ES-I3 (cell line): ENCODE data around the gene TRIM45.
"Not testable (repeated sequence)": the region's sequence is repeated elsewhere in the genome, so short reads cannot be mapped to it uniquely, and the experiment has no call there.

Experiments used
- H3K36me3 ChIP-seq: 2 replicates; pipeline ENCODE4 v1.6.1; 2013; ENCODE audit warnings: mild to moderate bottlenecking, low read length, control low read depth, moderate library complexity; ENCODE audit not compliant: insufficient read depth
- H3K4me1 ChIP-seq: 2 replicates; pipeline ENCODE4 v1.6.1; 2013; ENCODE audit warnings: mild to moderate bottlenecking, control low read depth, low read length; ENCODE audit not compliant: insufficient read depth
- H3K9ac ChIP-seq: 2 replicates; pipeline ENCODE4 v1.6.1; 2013; ENCODE audit warnings: low read depth, mild to moderate bottlenecking, low read length, moderate library complexity
- H3K9me3 ChIP-seq: 2 replicates; pipeline ENCODE4 v1.6.1; 2013; ENCODE audit warnings: mild to moderate bottlenecking, low read length, moderate library complexity; ENCODE audit not compliant: control insufficient read depth, insufficient read depth

Gene TRIM45

GRCh38 chr1:117101858-117102257 is 19.7 kb downstream of the TRIM45 start:
- not testable (repeated sequence) for H3K4me1 ChIP-seq, H3K9me3 ChIP-seq, H3K9ac ChIP-seq
- H3K36me3 ChIP-seq, result peaks cover 25% of the 10 kb centered on the region

GRCh38 chr1:117101334-117101733 is 20.2 kb downstream of the TRIM45 start:
- H3K9me3 ChIP-seq, result no peaks in the 10 kb centered on the region
- H3K4me1 ChIP-seq, result no peaks in the 10 kb centered on the region
- H3K9ac ChIP-seq, result no peak overlapping the region
- H3K36me3 ChIP-seq, result peaks cover 20% of the 10 kb centered on the region

- peaks cover 11% of the 10 kb centered on the region for H3K4me1 ChIP-seq
- H3K9ac ChIP-seq, result no peak overlapping the region
- H3K9me3 ChIP-seq, result no peaks in the 10 kb centered on the region
- H3K36me3 ChIP-seq, result peaks cover 22% of the 10 kb centered on the region
Measured at GRCh38 chr1:117098287-117098890, 23.2 kb downstream of the TRIM45 start.

- H3K9ac ChIP-seq, result no peak overlapping the region
- H3K9me3 ChIP-seq, result no peaks in the 10 kb centered on the region
- peaks cover 20% of the 10 kb centered on the region for H3K4me1 ChIP-seq
- peaks cover 22% of the 10 kb centered on the region for H3K36me3 ChIP-seq
Measured at GRCh38 chr1:117097443-117097842, 24.1 kb downstream of the TRIM45 start.

GRCh38 chr1:117096951-117097408 is 24.6 kb downstream of the TRIM45 start:
- Histone ChIP-seq H3K36me3 (peaks cover 20% of the 10 kb centered on the region), H3K4me1 (peaks cover 25% of the 10 kb centered on the region), H3K9me3 (no peaks in the 10 kb centered on the region), H3K9ac (no peak overlapping the region)

GRCh38 chr1:117094841-117095604 is 26.5 kb downstream of the TRIM45 start:
- no peaks in the 10 kb centered on the region for H3K9me3 ChIP-seq
- peaks cover 25% of the 10 kb centered on the region for H3K4me1 ChIP-seq
- no peak overlapping the region for H3K9ac ChIP-seq
- H3K36me3 ChIP-seq, result peaks cover 10% of the 10 kb centered on the region

- Histone ChIP-seq H3K9me3 (no peaks in the 10 kb centered on the region), H3K9ac (no peak overlapping the region), H3K4me1 (peaks cover 25% of the 10 kb centered on the region), H3K36me3 (peaks cover 10% of the 10 kb centered on the region)
Measured at GRCh38 chr1:117093870-117094621, 27.5 kb downstream of the TRIM45 start.

- Histone ChIP-seq H3K36me3 (peaks cover 12% of the 10 kb centered on the region), H3K9ac (no peak overlapping the region), H3K4me1 (peaks cover 25% of the 10 kb centered on the region), H3K9me3 (no peaks in the 10 kb centered on the region)
Measured at GRCh38 chr1:117093091-117093534, 28.4 kb downstream of the TRIM45 start.

GRCh38 chr1:117092594-117092993 is 29.0 kb downstream of the TRIM45 start:
- Histone ChIP-seq H3K4me1 (peaks cover 25% of the 10 kb centered on the region), H3K9me3 (no peaks in the 10 kb centered on the region), H3K9ac (no peak overlapping the region), H3K36me3 (peaks cover 15% of the 10 kb centered on the region)

DNA sequence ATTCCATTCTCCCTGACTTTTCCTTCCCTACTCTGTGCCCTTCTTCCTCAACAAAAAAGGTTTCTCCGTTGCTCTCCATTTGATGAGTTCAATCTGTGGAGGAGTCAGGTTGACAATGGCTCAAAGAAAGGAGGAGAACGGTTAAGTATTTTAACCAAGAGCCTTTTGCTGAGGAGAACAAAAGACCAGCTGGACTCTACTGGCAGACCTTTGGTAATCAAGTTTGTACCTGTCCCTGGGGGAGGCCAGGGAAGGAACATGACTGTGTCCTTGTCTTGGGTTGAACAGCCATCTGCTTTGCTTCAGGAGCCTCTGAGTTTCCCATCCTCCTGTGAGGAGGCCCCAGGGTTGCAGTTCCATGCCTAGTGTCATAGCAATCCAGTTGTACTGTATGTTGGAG is 31.6 kb downstream of the TRIM45 start:
- Histone ChIP-seq H3K9ac (no peak overlapping the region), H3K36me3 (peaks cover 17% of the 10 kb centered on the region), H3K9me3 (no peaks in the 10 kb centered on the region), H3K4me1 (peaks cover 25% of the 10 kb centered on the region)

DNA sequence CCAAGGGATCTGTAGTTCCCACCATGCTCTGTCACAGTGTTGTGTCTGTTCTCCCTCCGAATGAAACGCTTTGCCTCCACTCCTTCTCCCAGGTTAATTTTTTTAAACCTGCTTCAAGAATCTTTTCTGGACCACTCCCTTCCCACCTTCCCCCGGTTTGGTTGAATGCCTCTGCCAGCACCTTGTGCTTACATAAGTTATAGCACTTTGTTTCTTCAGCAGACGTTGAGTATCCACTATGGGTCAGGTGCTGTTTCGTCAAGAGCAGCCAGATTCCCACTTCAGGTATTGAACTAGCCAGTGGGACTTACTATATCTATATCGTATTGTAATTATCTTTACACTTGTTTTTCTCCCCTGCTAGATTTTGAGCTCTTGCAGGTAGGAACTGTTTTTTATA is 33.9 kb downstream of the TRIM45 start:
- H3K36me3 ChIP-seq, result peaks cover 12% of the 10 kb centered on the region
- H3K9ac ChIP-seq, result no peak overlapping the region
- peaks cover 7% of the 10 kb centered on the region for H3K4me1 ChIP-seq
- no peaks in the 10 kb centered on the region for H3K9me3 ChIP-seq

GRCh38 chr1:117084231-117084630 is 37.3 kb downstream of the TRIM45 start:
- Histone ChIP-seq H3K4me1 (no peaks in the 10 kb centered on the region), H3K36me3 (peaks cover 22% of the 10 kb centered on the region; the same call in 1 of the 2 replicates), H3K9me3 (no peaks in the 10 kb centered on the region)

GRCh38 chr1:117079737-117080136 is 41.8 kb downstream of the TRIM45 start:
- Histone ChIP-seq H3K36me3 (peaks cover 38% of the 10 kb centered on the region), H3K9ac (no peak overlapping the region), H3K9me3 (no peaks in the 10 kb centered on the region), H3K4me1 (no peaks in the 10 kb centered on the region)

More at GRCh38 chr1:117084231-117084630, 37.3 kb downstream of the TRIM45 start:
- no peak overlapping the region for H3K9ac ChIP-seq

GRCh38 chr1:117077267-117077666 is 44.3 kb downstream of the TRIM45 start:
- no peaks in the 10 kb centered on the region for H3K9me3 ChIP-seq
- H3K36me3 ChIP-seq, result peaks cover 49% of the 10 kb centered on the region
- no peak overlapping the region for H3K9ac ChIP-seq
- no peaks in the 10 kb centered on the region for H3K4me1 ChIP-seq
